ENCODE measurements around the gene PPT2.

DNA sequence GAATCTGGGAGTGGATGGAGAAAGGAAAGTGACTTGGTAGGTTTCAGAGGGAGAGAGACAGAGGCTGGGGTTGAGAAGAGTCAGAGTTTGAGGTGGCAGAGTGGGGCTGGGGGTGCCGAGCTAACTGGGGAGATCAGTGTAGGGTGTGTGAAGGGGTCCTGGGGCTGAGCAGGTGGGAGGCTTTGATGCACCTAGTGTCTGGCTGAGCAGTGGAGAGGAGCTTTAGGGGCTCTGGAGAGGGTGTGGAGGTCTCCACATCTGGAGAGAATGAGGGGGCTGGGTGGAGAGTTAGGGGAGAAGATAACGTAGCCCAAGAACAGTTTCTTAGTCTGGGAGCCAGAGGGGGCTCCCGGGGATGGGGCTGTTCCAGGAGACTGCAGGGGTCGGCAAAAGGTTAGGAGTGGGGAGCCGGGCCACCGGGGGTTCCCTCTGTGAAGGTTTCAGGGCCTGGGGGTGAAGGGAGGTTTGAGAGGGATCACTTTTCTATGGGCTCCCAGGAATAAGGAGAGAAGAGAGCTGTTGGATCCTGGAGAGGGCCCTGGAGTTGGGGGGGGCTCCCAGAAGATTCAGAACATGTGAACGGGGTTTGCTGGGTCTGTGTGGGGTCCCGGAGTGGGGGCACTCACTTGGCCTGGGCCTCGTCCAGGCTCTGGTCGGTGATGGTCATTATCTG, 35.3 kb downstream of the PPT2 start:
- TF ChIP-seq, protein P1, sequence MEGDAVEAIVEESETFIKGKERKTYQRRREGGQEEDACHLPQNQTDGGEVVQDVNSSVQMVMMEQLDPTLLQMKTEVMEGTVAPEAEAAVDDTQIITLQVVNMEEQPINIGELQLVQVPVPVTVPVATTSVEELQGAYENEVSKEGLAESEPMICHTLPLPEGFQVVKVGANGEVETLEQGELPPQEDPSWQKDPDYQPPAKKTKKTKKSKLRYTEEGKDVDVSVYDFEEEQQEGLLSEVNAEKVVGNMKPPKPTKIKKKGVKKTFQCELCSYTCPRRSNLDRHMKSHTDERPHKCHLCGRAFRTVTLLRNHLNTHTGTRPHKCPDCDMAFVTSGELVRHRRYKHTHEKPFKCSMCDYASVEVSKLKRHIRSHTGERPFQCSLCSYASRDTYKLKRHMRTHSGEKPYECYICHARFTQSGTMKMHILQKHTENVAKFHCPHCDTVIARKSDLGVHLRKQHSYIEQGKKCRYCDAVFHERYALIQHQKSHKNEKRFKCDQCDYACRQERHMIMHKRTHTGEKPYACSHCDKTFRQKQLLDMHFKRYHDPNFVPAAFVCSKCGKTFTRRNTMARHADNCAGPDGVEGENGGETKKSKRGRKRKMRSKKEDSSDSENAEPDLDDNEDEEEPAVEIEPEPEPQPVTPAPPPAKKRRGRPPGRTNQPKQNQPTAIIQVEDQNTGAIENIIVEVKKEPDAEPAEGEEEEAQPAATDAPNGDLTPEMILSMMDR (IDR thresholded peaks at IDR 0.05; ENCODE audit: low read length), result no peak
- TF ChIP-seq EZH2 (optimal IDR thresholded peaks at IDR 0.05; ENCODE audit: low read depth, low read length) (no peak), EZH2phosphoT487 (IDR thresholded peaks at IDR 0.05; ENCODE audit: low read length) (no peak)
